ENCODE data around the gene TNFRSF8. TPM values are rescaled to one million over a fixed set of nuclear protein-coding genes. Genes with fewer than 3 reads are reported as not detected.

TNFRSF8 gene
- total RNA-seq, 4 donors from 2014 or later = 1.1 to 2.6 (median 1.4) TPM

GRCh38 chr1:12057940-12058687 lies 5.0 kb upstream of the TNFRSF8 start:
- H3K9me3 ChIP-seq = no peaks in the 10 kb centered on the region
- intact Hi-C loops (cut with DNase I; ENCODE audit: low total_unique reads) = no loop called here

GRCh38 chr1:12059226-12059625 lies 3.9 kb upstream of the TNFRSF8 start:
- peaks cover 0 to 9% of the 10 kb centered on the region in 2 donors for H3K4me1 ChIP-seq
- in situ Hi-C loops (cut with MboI; ENCODE audit: low sequenced_read_pairs in 4 of 4) = no loop called here
- H3K27ac ChIP-seq = no peak overlapping the region
- DNase-seq = no peak
- H3K36me3 ChIP-seq = no peaks in the 10 kb centered on the region
- ATAC-seq = no peak
- peaks cover 15 to 20% (median 16%) of the 10 kb centered on the region in 3 donors for H3K27me3 ChIP-seq
- TF ChIP-seq CTCF (IDR thresholded peaks at IDR 0.05 in 4 of 5, conservative IDR thresholded peaks at IDR 0.05 in 1 of 5) = no peak
- no peak for TF ChIP-seq POLR2A (IDR thresholded peaks at IDR 0.05)
- intact Hi-C loops (cut with DNase I; ENCODE audit: low total_unique reads) = no loop called here
- no peak overlapping the region for H3K4me3 ChIP-seq
- H3K9me3 ChIP-seq = no peaks in the 10 kb centered on the region

More at GRCh38 chr1:12057940-12058687, 5.0 kb upstream of the TNFRSF8 start:
- peaks cover 2 to 6% of the 10 kb centered on the region in 2 donors for H3K4me1 ChIP-seq
- in situ Hi-C loops (cut with MboI; ENCODE audit: low sequenced_read_pairs in 4 of 4) = no loop called here
- DNase-seq (no peak), ATAC-seq (no peak)
- H3K4me3 ChIP-seq = no peak overlapping the region
- no peak for TF ChIP-seq CTCF (IDR thresholded peaks at IDR 0.05 in 4 of 5, conservative IDR thresholded peaks at IDR 0.05 in 1 of 5)
- no peak for TF ChIP-seq POLR2A (IDR thresholded peaks at IDR 0.05)
- H3K27ac ChIP-seq = no peak overlapping the region
- peaks cover 4 to 9% (median 5%) of the 10 kb centered on the region in 3 donors for H3K27me3 ChIP-seq
- H3K36me3 ChIP-seq = no peaks in the 10 kb centered on the region

GRCh38 chr1:12059722-12060464 lies 3.2 kb upstream of the TNFRSF8 start:
- no peaks in the 10 kb centered on the region for H3K36me3 ChIP-seq
- intact Hi-C loops (cut with DNase I; ENCODE audit: low total_unique reads) (no loop called here), in situ Hi-C loops (cut with MboI; ENCODE audit: low sequenced_read_pairs in 4 of 4) (no loop called here)
- TF ChIP-seq POLR2A (IDR thresholded peaks at IDR 0.05) = no peak
- TF ChIP-seq CTCF (IDR thresholded peaks at IDR 0.05 in 4 of 5, conservative IDR thresholded peaks at IDR 0.05 in 1 of 5) = no peak
- ATAC-seq (no peak), DNase-seq (no peak)
- H3K4me1 ChIP-seq = peaks cover 0 to 9% of the 10 kb centered on the region in 2 donors
- H3K9me3 ChIP-seq = no peaks in the 10 kb centered on the region
- H3K27ac ChIP-seq = no peak overlapping the region
- H3K4me3 ChIP-seq = no peak overlapping the region
- H3K27me3 ChIP-seq = peaks cover 20 to 26% (median 23%) of the 10 kb centered on the region in 3 donors

- in situ Hi-C loops (cut with MboI; ENCODE audit: low sequenced_read_pairs in 4 of 4) = no loop called here
- H3K4me3 ChIP-seq = no peak overlapping the region
- DNase-seq (no peak), ATAC-seq (no peak)
- peaks cover 23 to 28% (median 27%) of the 10 kb centered on the region in 3 donors for H3K27me3 ChIP-seq
- no peak overlapping the region for H3K27ac ChIP-seq
- TF ChIP-seq POLR2A (IDR thresholded peaks at IDR 0.05) (no peak), CTCF (IDR thresholded peaks at IDR 0.05 in 4 of 5, conservative IDR thresholded peaks at IDR 0.05 in 1 of 5) (no peak)
- H3K9me3 ChIP-seq = no peaks in the 10 kb centered on the region
- peaks cover 0 to 9% of the 10 kb centered on the region in 2 donors for H3K4me1 ChIP-seq
- no peaks in the 10 kb centered on the region for H3K36me3 ChIP-seq
- intact Hi-C loops (cut with DNase I; ENCODE audit: low total_unique reads) = no loop called here
Observed at GRCh38 chr1:12060500-12060899, 2.6 kb upstream of the TNFRSF8 start.
